Liver (tissue), 9 donors: ENCODE results near the gene SNAI1. TPM values are rescaled to one million over a fixed set of nuclear protein-coding genes. Genes with fewer than 3 reads are reported as not detected.

Experiments
- DNase-seq: peaks from one replicate; pipeline ENCODE4 v3.0.0-alpha.2; 2017; ENCODE audit warnings: low spot score
- H3K27ac ChIP-seq, 2 donors: one replicate each; pipeline ENCODE4 v1.7.0; 2013; ENCODE audit warnings: inconsistent platforms in 2 of 2, low read length in 2 of 2, control low read depth in 1 of 2, low read depth in 1 of 2, mild to moderate bottlenecking in 1 of 2
- H3K27me3 ChIP-seq, 4 donors: one replicate each; pipeline versions ENCODE4 v1.6.1 to v1.7.0; 2013; ENCODE audit warnings: low read length in 3 of 4, inconsistent platforms in 1 of 4, mild to moderate bottlenecking in 1 of 4, moderate library complexity in 1 of 4; ENCODE audit not compliant: control insufficient read depth in 4 of 4, insufficient read depth in 4 of 4
- H3K36me3 ChIP-seq, 4 donors: one replicate each; pipeline versions ENCODE4 v1.6.1 to v1.7.0; 2013; ENCODE audit warnings: low read length in 3 of 4, mild to moderate bottlenecking in 3 of 4, low read depth in 1 of 4, moderate library complexity in 1 of 4; ENCODE audit not compliant: control insufficient read depth in 4 of 4, insufficient read depth in 3 of 4
- H3K4me1 ChIP-seq, 4 donors: one replicate each; pipeline versions ENCODE4 v1.6.1 to v1.7.0; 2013; ENCODE audit warnings: low read length in 3 of 4, mild to moderate bottlenecking in 3 of 4, moderate library complexity in 1 of 4; ENCODE audit not compliant: control insufficient read depth in 4 of 4, insufficient read depth in 4 of 4
- H3K4me3 ChIP-seq, 3 donors: one replicate each; pipeline versions ENCODE4 v1.6.1 to v1.7.0; 2013; ENCODE audit warnings: low read length in 3 of 3, control low read depth in 1 of 3, low read depth in 1 of 3, mild to moderate bottlenecking in 1 of 3
- H3K9ac ChIP-seq, 2 donors: one replicate each; pipeline ENCODE4 v1.7.0; 2013; ENCODE audit warnings: low read length in 2 of 2, mild to moderate bottlenecking in 2 of 2, moderate library complexity in 2 of 2, control low read depth in 1 of 2, low read depth in 1 of 2
- H3K9me3 ChIP-seq, 4 donors: one replicate each; pipeline versions ENCODE4 v1.6.1 to v1.7.0; 2013; ENCODE audit warnings: low read length in 3 of 4; ENCODE audit not compliant: control insufficient read depth in 4 of 4
- EGR1 ChIP-seq, 2 donors: IDR thresholded peaks; 2 replicates each; pipeline ENCODE4 v1.6.1; 2016 to 2018; ENCODE audit warnings: antibody characterized with exemption in 2 of 2, low read depth in 2 of 2
- FOXA1 ChIP-seq: IDR thresholded peaks from 2 replicates; pipeline ENCODE4 v1.6.1; 2016; ENCODE audit warnings: antibody characterized with exemption
- FOXA2 ChIP-seq: IDR thresholded peaks from 2 replicates; pipeline ENCODE4 v1.6.1; 2016; ENCODE audit warnings: antibody characterized with exemption
- GABPA ChIP-seq, 2 donors: IDR thresholded peaks in 1 of 2; conservative IDR thresholded peaks in 1 of 2; 2 replicates each; pipeline ENCODE4 v1.6.1; 2016; ENCODE audit warnings: antibody characterized with exemption in 2 of 2, mild to moderate bottlenecking in 1 of 2, moderate library complexity in 1 of 2
- HNF4A ChIP-seq, 2 donors: conservative IDR thresholded peaks; 2 replicates each; pipeline ENCODE4 v1.6.1; 2016; ENCODE audit warnings: antibody characterized with exemption in 2 of 2, mild to moderate bottlenecking in 2 of 2
- HNF4G ChIP-seq: IDR thresholded peaks from 2 replicates; pipeline ENCODE4 v1.6.1; 2016; ENCODE audit warnings: antibody characterized with exemption
- JUND ChIP-seq, 2 donors: IDR thresholded peaks; 2 replicates each; pipeline ENCODE4 v1.6.1; 2016; ENCODE audit warnings: antibody characterized with exemption in 2 of 2
- NR2F2 ChIP-seq: IDR thresholded peaks from 2 replicates; pipeline ENCODE4 v1.6.1; 2016; ENCODE audit warnings: antibody characterized with exemption
- RAD21 ChIP-seq, 2 donors: IDR thresholded peaks; 2 replicates each; pipeline ENCODE4 v1.6.1; 2016; ENCODE audit warnings: antibody characterized with exemption in 2 of 2, mild to moderate bottlenecking in 2 of 2
- RXRA ChIP-seq, 2 donors: IDR thresholded peaks; 2 replicates each; pipeline ENCODE4 v1.6.1; 2017 to 2018; ENCODE audit warnings: antibody characterized with exemption in 2 of 2, mild to moderate bottlenecking in 1 of 2
- TAF1 ChIP-seq: conservative IDR thresholded peaks from 2 replicates; pipeline ENCODE4 v1.6.1; 2016; ENCODE audit warnings: antibody characterized with exemption, mild to moderate bottlenecking
- YY1 ChIP-seq: IDR thresholded peaks from 2 replicates; pipeline ENCODE4 v1.6.1; 2016; ENCODE audit warnings: antibody characterized with exemption, mild to moderate bottlenecking
- WGBS: extraction: QIAGEN DNeasy Blood & Tissue Kit; methylation state at CpG from one replicate; pipeline ENCODE4 v1.1.7; 2013; 5-methylcytosine and 5-hydroxymethylcytosine counted together
- polyA plus RNA-seq, 2 donors: library from polyadenylated mRNA; stranded (reverse) in 1 of 2; unstranded in 1 of 2; fragments of 200-250 nt in 1 of 2; fragments of >200 nt in 1 of 2; fragmentation: Nextera tagmentation in 1 of 2; extraction: Ambion mirVana in 1 of 2; gene quantifications; one replicate each; pipeline versions ENCODE4 v1.2.1 to v1.2.3, GENCODE V29; 2013 to 2015
- total RNA-seq, 2 donors: library from RNA; depleted of rRNA; stranded (reverse); fragments of >200 nt; gene quantifications; one replicate each; pipeline ENCODE4 v1.2.3, GENCODE V29; 2014
- TF ChIP-seq, protein P1 (sequence below): IDR thresholded peaks from 2 replicates; pipeline ENCODE4 v1.6.1; 2016; ENCODE audit warnings: antibody characterized with exemption
- TF ChIP-seq, protein P2 (sequence below): fragments of 150-350 bp; IDR thresholded peaks from 2 replicates; pipeline ENCODE4 v1.5.1; 2017; ENCODE audit warnings: improper control_type of control experiment, low read depth, low read length; ENCODE audit not compliant: missing input control
- TF ChIP-seq, protein P3 (sequence below): IDR thresholded peaks from 2 replicates; pipeline ENCODE4 v1.6.1; 2016; ENCODE audit warnings: antibody characterized with exemption, mild to moderate bottlenecking
- TF ChIP-seq, protein P4 (sequence below): IDR thresholded peaks from 2 replicates; pipeline ENCODE4 v1.6.1; 2016; ENCODE audit warnings: antibody characterized with exemption
- TF ChIP-seq, protein P5 (sequence below): IDR thresholded peaks from 2 replicates; pipeline ENCODE4 v1.6.1; 2016; ENCODE audit warnings: antibody characterized with exemption
- donor health status: healthy.
- donor health status: healthy.
- donor health status: healthy.
- donor health status: healthy.
- donor health status: healthy.

SNAI1 gene
- total and polyA plus RNA-seq, 4 donors = 0.28 to 3.4 (median 0.60) TPM

DNA sequence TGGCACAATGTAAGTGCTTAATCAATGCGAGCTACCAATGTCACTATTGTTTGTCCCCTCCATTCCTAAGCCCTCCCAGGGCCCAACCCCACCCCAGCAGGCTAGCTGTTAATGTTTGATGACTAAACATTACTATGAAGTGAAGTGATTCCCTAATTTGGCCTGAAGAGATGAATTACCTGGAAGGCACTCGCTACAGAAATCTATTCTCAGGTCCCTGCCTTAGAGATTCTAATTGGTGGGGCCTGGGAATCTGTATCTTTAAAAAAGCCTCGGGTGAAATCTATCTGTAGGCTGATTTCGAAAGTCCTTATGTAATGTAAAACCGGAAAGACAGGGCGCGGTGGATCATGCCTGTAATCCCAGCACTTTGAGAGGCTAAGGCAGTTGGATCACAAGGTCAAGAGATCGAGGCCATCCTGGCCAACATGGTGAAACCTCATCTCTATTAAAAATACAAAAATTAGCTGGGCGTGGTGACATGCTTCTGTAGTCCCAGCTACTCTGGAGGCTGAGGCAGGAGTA lies 16.9 kb upstream of the SNAI1 start:
- H3K9ac ChIP-seq = no peak overlapping the region
- no peak for DNase-seq
- no peak for TF ChIP-seq RXRA (IDR thresholded peaks at IDR 0.05)
- TF ChIP-seq YY1 = no peak
- no peak for TF ChIP-seq GABPA (IDR thresholded peaks at IDR 0.05 in 1 of 2, conservative IDR thresholded peaks at IDR 0.05 in 1 of 2)
- TF ChIP-seq, protein P1, sequence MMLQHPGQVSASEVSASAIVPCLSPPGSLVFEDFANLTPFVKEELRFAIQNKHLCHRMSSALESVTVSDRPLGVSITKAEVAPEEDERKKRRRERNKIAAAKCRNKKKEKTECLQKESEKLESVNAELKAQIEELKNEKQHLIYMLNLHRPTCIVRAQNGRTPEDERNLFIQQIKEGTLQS = no peak
- no peak for TF ChIP-seq FOXA1
- TF ChIP-seq FOXA2 = no peak
- TF ChIP-seq, protein P2, sequence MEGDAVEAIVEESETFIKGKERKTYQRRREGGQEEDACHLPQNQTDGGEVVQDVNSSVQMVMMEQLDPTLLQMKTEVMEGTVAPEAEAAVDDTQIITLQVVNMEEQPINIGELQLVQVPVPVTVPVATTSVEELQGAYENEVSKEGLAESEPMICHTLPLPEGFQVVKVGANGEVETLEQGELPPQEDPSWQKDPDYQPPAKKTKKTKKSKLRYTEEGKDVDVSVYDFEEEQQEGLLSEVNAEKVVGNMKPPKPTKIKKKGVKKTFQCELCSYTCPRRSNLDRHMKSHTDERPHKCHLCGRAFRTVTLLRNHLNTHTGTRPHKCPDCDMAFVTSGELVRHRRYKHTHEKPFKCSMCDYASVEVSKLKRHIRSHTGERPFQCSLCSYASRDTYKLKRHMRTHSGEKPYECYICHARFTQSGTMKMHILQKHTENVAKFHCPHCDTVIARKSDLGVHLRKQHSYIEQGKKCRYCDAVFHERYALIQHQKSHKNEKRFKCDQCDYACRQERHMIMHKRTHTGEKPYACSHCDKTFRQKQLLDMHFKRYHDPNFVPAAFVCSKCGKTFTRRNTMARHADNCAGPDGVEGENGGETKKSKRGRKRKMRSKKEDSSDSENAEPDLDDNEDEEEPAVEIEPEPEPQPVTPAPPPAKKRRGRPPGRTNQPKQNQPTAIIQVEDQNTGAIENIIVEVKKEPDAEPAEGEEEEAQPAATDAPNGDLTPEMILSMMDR = no peak
- TF ChIP-seq, protein P3, sequence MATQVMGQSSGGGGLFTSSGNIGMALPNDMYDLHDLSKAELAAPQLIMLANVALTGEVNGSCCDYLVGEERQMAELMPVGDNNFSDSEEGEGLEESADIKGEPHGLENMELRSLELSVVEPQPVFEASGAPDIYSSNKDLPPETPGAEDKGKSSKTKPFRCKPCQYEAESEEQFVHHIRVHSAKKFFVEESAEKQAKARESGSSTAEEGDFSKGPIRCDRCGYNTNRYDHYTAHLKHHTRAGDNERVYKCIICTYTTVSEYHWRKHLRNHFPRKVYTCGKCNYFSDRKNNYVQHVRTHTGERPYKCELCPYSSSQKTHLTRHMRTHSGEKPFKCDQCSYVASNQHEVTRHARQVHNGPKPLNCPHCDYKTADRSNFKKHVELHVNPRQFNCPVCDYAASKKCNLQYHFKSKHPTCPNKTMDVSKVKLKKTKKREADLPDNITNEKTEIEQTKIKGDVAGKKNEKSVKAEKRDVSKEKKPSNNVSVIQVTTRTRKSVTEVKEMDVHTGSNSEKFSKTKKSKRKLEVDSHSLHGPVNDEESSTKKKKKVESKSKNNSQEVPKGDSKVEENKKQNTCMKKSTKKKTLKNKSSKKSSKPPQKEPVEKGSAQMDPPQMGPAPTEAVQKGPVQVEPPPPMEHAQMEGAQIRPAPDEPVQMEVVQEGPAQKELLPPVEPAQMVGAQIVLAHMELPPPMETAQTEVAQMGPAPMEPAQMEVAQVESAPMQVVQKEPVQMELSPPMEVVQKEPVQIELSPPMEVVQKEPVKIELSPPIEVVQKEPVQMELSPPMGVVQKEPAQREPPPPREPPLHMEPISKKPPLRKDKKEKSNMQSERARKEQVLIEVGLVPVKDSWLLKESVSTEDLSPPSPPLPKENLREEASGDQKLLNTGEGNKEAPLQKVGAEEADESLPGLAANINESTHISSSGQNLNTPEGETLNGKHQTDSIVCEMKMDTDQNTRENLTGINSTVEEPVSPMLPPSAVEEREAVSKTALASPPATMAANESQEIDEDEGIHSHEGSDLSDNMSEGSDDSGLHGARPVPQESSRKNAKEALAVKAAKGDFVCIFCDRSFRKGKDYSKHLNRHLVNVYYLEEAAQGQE = no peak
- no peak for TF ChIP-seq HNF4A (conservative IDR thresholded peaks at IDR 0.05)
- no peak for TF ChIP-seq JUND (IDR thresholded peaks at IDR 0.05)
- no peak for TF ChIP-seq NR2F2
- TF ChIP-seq, protein P4, sequence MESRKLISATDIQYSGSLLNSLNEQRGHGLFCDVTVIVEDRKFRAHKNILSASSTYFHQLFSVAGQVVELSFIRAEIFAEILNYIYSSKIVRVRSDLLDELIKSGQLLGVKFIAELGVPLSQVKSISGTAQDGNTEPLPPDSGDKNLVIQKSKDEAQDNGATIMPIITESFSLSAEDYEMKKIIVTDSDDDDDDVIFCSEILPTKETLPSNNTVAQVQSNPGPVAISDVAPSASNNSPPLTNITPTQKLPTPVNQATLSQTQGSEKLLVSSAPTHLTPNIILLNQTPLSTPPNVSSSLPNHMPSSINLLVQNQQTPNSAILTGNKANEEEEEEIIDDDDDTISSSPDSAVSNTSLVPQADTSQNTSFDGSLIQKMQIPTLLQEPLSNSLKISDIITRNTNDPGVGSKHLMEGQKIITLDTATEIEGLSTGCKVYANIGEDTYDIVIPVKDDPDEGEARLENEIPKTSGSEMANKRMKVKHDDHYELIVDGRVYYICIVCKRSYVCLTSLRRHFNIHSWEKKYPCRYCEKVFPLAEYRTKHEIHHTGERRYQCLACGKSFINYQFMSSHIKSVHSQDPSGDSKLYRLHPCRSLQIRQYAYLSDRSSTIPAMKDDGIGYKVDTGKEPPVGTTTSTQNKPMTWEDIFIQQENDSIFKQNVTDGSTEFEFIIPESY = no peak
- TF ChIP-seq, protein P5, sequence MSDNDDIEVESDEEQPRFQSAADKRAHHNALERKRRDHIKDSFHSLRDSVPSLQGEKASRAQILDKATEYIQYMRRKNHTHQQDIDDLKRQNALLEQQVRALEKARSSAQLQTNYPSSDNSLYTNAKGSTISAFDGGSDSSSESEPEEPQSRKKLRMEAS = no peak
- TF ChIP-seq EGR1 (IDR thresholded peaks at IDR 0.05; ENCODE audit: low read depth in 2 of 2) = no peak
- TF ChIP-seq TAF1 = no peak
- no peak for TF ChIP-seq HNF4G
- TF ChIP-seq RAD21 (IDR thresholded peaks at IDR 0.05) = no peak
- no peak overlapping the region for H3K4me3 ChIP-seq
- no peaks in the 10 kb centered on the region for H3K27me3 ChIP-seq
- peaks cover 0 to 2% (median 0%) of the 10 kb centered on the region in 4 donors for H3K36me3 ChIP-seq
- no peaks in the 10 kb centered on the region for H3K9me3 ChIP-seq
- WGBS = 69% methylated on average over 9 of the region's 9 CpGs
- no peak overlapping the region for H3K27ac ChIP-seq
- peaks cover 0 to 1% (median 0%) of the 10 kb centered on the region in 4 donors for H3K4me1 ChIP-seq
